ENCODE data around the gene CCNO. TPM values are rescaled to one million over a fixed set of nuclear protein-coding genes. Genes with fewer than 3 reads are reported as not detected.

The CCNO gene
- total RNA-seq, 1 donor from 2014 or later = not detected

GRCh38 chr5:55222985-55223811, 10.2 kb downstream of the CCNO start:
- DNase-seq (ENCODE audit: low read depth in 2 of 2) = peak in 1 of 2 donors; percentile 11

- no peak for DNase-seq (ENCODE audit: low read depth in 2 of 2)
These were observed 11.1 kb downstream of the CCNO start for GRCh38 chr5:55222092-55222984.

- peak in 1 of 2 donors; percentile 24 for DNase-seq (ENCODE audit: low read depth in 2 of 2)
These were observed 12.8 kb downstream of the CCNO start for GRCh38 chr5:55220433-55221185.

- DNase-seq (ENCODE audit: low read depth in 2 of 2) = no peak
These were observed 13.6 kb downstream of the CCNO start for GRCh38 chr5:55219770-55220169.

GRCh38 chr5:55218967-55219366, 14.4 kb downstream of the CCNO start:
- no peak for DNase-seq (ENCODE audit: low read depth in 2 of 2)

GRCh38 chr5:55211184-55211874, 22.1 kb downstream of the CCNO start:
- DNase-seq (ENCODE audit: low read depth in 2 of 2) = no peak

GRCh38 chr5:55205001-55205400, 28.4 kb downstream of the CCNO start:
- peak; percentile 8 to 11 for DNase-seq (ENCODE audit: low read depth in 2 of 2)

- no peak for DNase-seq (ENCODE audit: low read depth in 2 of 2)
These were observed 42.2 kb downstream of the CCNO start for GRCh38 chr5:55191165-55191564.

GRCh38 chr5:55188656-55189540, 44.5 kb downstream of the CCNO start:
- DNase-seq (ENCODE audit: low read depth in 2 of 2) = no peak

GRCh38 chr5:55187370-55187769, 46.0 kb downstream of the CCNO start:
- DNase-seq (ENCODE audit: low read depth in 2 of 2) = peak; percentile 20 to 39

Other genes with a start within 250 kb of the CCNO start
- 69.5 and 73.0 TPM in 2 replicates for gene ESM1, start 248.0 kb downstream of the CCNO start, total RNA-seq
- gene GZMK, start 209.4 kb downstream of the CCNO start, total RNA-seq = not detected in 2 replicates
- gene GZMA, start 131.0 kb downstream of the CCNO start, total RNA-seq = 0.13 TPM in 2 replicates
- 6.7 and 12.6 TPM in 2 replicates for gene GPX8, start 73.4 kb downstream of the CCNO start, total RNA-seq
- gene CDC20B, start 60.4 kb downstream of the CCNO start, total RNA-seq = not detected in 2 replicates
- not detected in 2 replicates for gene MCIDAS, start 6.3 kb downstream of the CCNO start, total RNA-seq
- 14.8 and 17.8 TPM in 2 replicates for gene DHX29, start 74.1 kb upstream of the CCNO start, total RNA-seq
- 42.9 and 49.0 TPM in 2 replicates for gene MTREX, start 74.4 kb upstream of the CCNO start, total RNA-seq

Measured in dermis microvascular lymphatic vessel endothelial cell (primary cell).